K562 (cell line): ENCODE results near the gene SLC22A15. TPM values are rescaled to one million over a fixed set of nuclear protein-coding genes. Genes with fewer than 3 reads are reported as not detected.

Source experiments
- ATAC-seq: fragments of 200-7000 bp; cut with Tn5 transposase; 3 replicates; pipeline ENCODE4 v1.9.1; 2020; ENCODE audit warnings: moderate library complexity
- BruUV-seq: library from RNA; stranded (reverse); fragments of 400-500 nt; replicated peaks from 2 replicates; lab custom pipeline; 2021; lab: Mats Ljungman, UMichigan
- CTCF ChIA-PET: fragments of 300-600 bp; formaldehyde crosslinking; extraction: SDS; loops from one replicate; lab custom pipeline; 2021; ENCODE audit warnings: low intra/inter-chr PET ratio; lab: Yijun Ruan, JAX
- POLR2A ChIA-PET: fragments of 300-600, 350-650 bp; sonication (Branson Sonifier 250); formaldehyde crosslinking; extraction: SDS; loops from one replicate; lab custom pipeline; 2021; ENCODE audit warnings: antibody characterized with exemption, inconsistent platforms; lab: Yijun Ruan, JAX
- DNase-seq, 4 experiments: peaks; one replicate each; pipeline versions ENCODE4 v3.0.0 to v3.0.0-alpha.2; 2011 to 2018; ENCODE audit warnings: low spot score in 3 of 4, mixed read lengths in 3 of 4; ENCODE audit errors: extremely low read depth in 1 of 4
- FAIRE-seq: peaks from 2 replicates; lab custom pipeline; 2011; peaks lifted over from hg19 to GRCh38; lab: Jason Lieb, UNC
- H2AFZ ChIP-seq: 2 replicates; pipeline ENCODE4 v1.6.0; 2011; ENCODE audit warnings: low read depth, low read length, control low read depth, inconsistent platforms
- H3K27ac ChIP-seq: fragments of 200-600 bp; 3 replicates; pipeline ENCODE4 v1.8.0; 2011; ENCODE audit warnings: low read depth, mild to moderate bottlenecking, control low read depth, inconsistent platforms, low read length, moderate library complexity, mixed read lengths; ENCODE audit errors: extremely low read depth
- H3K27me3 ChIP-seq, 2 experiments: fragments of 300-600 bp in 1 of 2; 2 replicates in 1 of 2; 3 replicates in 1 of 2; pipeline versions ENCODE4 v1.6.0 to v1.8.0; 2011; ENCODE audit warnings: inconsistent platforms in 2 of 2, low read length in 2 of 2, mild to moderate bottlenecking in 1 of 2, mixed read lengths in 1 of 2, moderate library complexity in 1 of 2; ENCODE audit not compliant: control insufficient read depth in 2 of 2, insufficient read depth in 2 of 2
- H3K36me3 ChIP-seq: fragments of 300-600 bp; 3 replicates; pipeline ENCODE4 v1.8.0; 2011; ENCODE audit warnings: mild to moderate bottlenecking, low read length, inconsistent platforms; ENCODE audit not compliant: control insufficient read depth, insufficient read depth
- H3K4me1 ChIP-seq, 2 experiments: fragments of 200-600 bp in 1 of 2; replicated peaks in 1 of 2; 2 replicates in 1 of 2; 3 replicates in 1 of 2; pipeline versions ENCODE4 v1.5.1 to v1.8.0; 2011; ENCODE audit warnings: inconsistent platforms in 2 of 2, low read length in 2 of 2, mild to moderate bottlenecking in 1 of 2, mixed read lengths in 1 of 2, moderate library complexity in 1 of 2; ENCODE audit not compliant: control insufficient read depth in 2 of 2, insufficient read depth in 2 of 2
- H3K4me2 ChIP-seq: 2 replicates; pipeline ENCODE4 v1.6.1; 2011; ENCODE audit warnings: low read length, control low read depth, inconsistent platforms, mixed read lengths; ENCODE audit not compliant: insufficient read depth
- H3K4me3 ChIP-seq: fragments of 200-600 bp; sonication (generic), shearing (Covaris generic); 2 replicates; pipeline ENCODE4 v1.5.1; 2016; ENCODE audit warnings: control low read depth, inconsistent platforms
- H3K79me2 ChIP-seq: fragments of 200-600 bp; 3 replicates; pipeline ENCODE4 v1.8.0; 2011; ENCODE audit warnings: low read length, inconsistent platforms; ENCODE audit not compliant: control insufficient read depth, insufficient read depth
- H3K9ac ChIP-seq, 2 experiments: 2 replicates each; pipeline versions ENCODE4 v1.6.0 to v1.6.1; 2011; ENCODE audit warnings: low read depth in 2 of 2, low read length in 2 of 2, control low read depth in 1 of 2, inconsistent platforms in 1 of 2, mild to moderate bottlenecking in 1 of 2, mixed read lengths in 1 of 2; ENCODE audit not compliant: insufficient read depth in 1 of 2
- H3K9me1 ChIP-seq: one replicate; pipeline ENCODE4 v1.6.0; 2011; ENCODE audit warnings: inconsistent platforms, mild to moderate bottlenecking, low read length, moderate library complexity; ENCODE audit not compliant: control insufficient read depth, insufficient read depth
- H3K9me3 ChIP-seq: replicated peaks from 2 replicates; pipeline ENCODE4 v1.5.1; 2011; ENCODE audit warnings: low read depth, low read length, inconsistent platforms; ENCODE audit not compliant: control insufficient read depth, insufficient read depth
- H4K20me1 ChIP-seq: replicated peaks from 2 replicates; pipeline ENCODE4 v1.6.1; 2011; ENCODE audit warnings: low read length, inconsistent platforms, mixed read lengths; ENCODE audit not compliant: control insufficient read depth, insufficient read depth
- BCLAF1 ChIP-seq, 2 experiments: fragments of 450-650 bp in 1 of 2; IDR thresholded peaks; 2 replicates each; pipeline ENCODE4 v1.6.1; 2011 to 2017; ENCODE audit warnings: low read depth in 2 of 2, antibody characterized with exemption in 1 of 2, borderline replicate concordance in 1 of 2, low read length in 1 of 2, mild to moderate bottlenecking in 1 of 2, mixed read lengths in 1 of 2; ENCODE audit not compliant: control insufficient read depth in 1 of 2
- BRF1 ChIP-seq: IDR thresholded peaks from 3 replicates; pipeline ENCODE4 v1.6.1; 2011; ENCODE audit warnings: borderline replicate concordance, mild to moderate bottlenecking; ENCODE audit not compliant: insufficient read length; ENCODE audit errors: extremely low read depth
- CCNT2 ChIP-seq: IDR thresholded peaks from 2 replicates; pipeline ENCODE4 v1.6.1; 2011; ENCODE audit warnings: borderline replicate concordance, low read depth, mild to moderate bottlenecking, moderate library complexity, mixed read lengths, low read length; ENCODE audit not compliant: insufficient read length; ENCODE audit errors: extremely low read depth
- CEBPB ChIP-seq: fragments of 450-650 bp; IDR thresholded peaks from 2 replicates; pipeline ENCODE4 v1.6.1; 2016; ENCODE audit warnings: missing genetic modification characterization, missing compliant biosample characterization
- POLR2G ChIP-seq: fragments of 200-400 bp; formaldehyde crosslinking; IDR thresholded peaks from 2 replicates; pipeline ENCODE4 v1.6.1; 2017; ENCODE audit warnings: low read depth, mild to moderate bottlenecking, antibody characterized with exemption, low read length, moderate library complexity
- RBM39 ChIP-seq: fragments of 200-400 bp; formaldehyde crosslinking; optimal IDR thresholded peaks from 2 replicates; pipeline ENCODE3; 2018; ENCODE audit warnings: low read depth, low read length
- SREBF2 ChIP-seq: sonication (generic); formaldehyde crosslinking; IDR thresholded peaks from 2 replicates; pipeline ENCODE4 v1.4.0; 2020; ENCODE audit warnings: mild to moderate bottlenecking, missing genetic modification reagents
- THRAP3 ChIP-seq: fragments of 450-650 bp; IDR thresholded peaks from 2 replicates; pipeline ENCODE4 v1.6.1; 2016; ENCODE audit warnings: mild to moderate bottlenecking, inconsistent platforms, borderline replicate concordance
- ZFX ChIP-seq: sonication (generic); formaldehyde crosslinking; IDR thresholded peaks from 2 replicates; pipeline ENCODE4 v1.8.0; 2022; ENCODE audit warnings: mild to moderate bottlenecking, missing genetic modification reagents, moderate library complexity
- WGBS: fragments of 100-300 bp; shearing (Covaris generic); methylation state at CpG from one replicate; pipeline ENCODE4 v1.1.6; 2016; ENCODE audit warnings: low coverage, mixed read lengths; ENCODE audit not compliant: insufficient coverage; ENCODE audit errors: missing lambda C conversion rate; 5-methylcytosine and 5-hydroxymethylcytosine counted together
- in situ Hi-C: fragments of 300-500 bp; cut with MboI; formaldehyde crosslinking; loops from 4 replicates; pipeline ENCODE4 v1.15.0; 2018; ENCODE audit warnings: inconsistent platforms, mixed read lengths
- intact Hi-C: fragments of 100-400 bp; cut with micrococcal nuclease; formaldehyde crosslinking; loops from 2 replicates; pipeline ENCODE4 v1.14.2; 2022
- polyA plus RNA-seq, 8 experiments: library from polyadenylated mRNA; depleted of rRNA in 4 of 8; stranded (reverse) in 5 of 8; unstranded in 3 of 8; fragments of >200 nt; fragmentation: Nextera tagmentation in 2 of 8; fragmentation: Illumina TruSeq in 1 of 8; extraction: Ambion mirVana in 2 of 8; extraction: Trizol in 1 of 8; gene quantifications; 2 replicates each; pipeline versions ENCODE4 v1.2.1 to v1.2.3, GENCODE V29; 2011 to 2014; ENCODE audit warnings: inconsistent platforms in 1 of 8, missing spikeins in 1 of 8
- total RNA-seq, 7 experiments: library from RNA; depleted of rRNA in 6 of 7; stranded (reverse); fragments of >200 nt in 6 of 7; fragmentation: Illumina TruSeq in 2 of 7; extraction: Trizol in 2 of 7; gene quantifications; 2 replicates each; pipeline versions ENCODE4 v1.2.1 to v1.2.3, GENCODE V29; 2011 to 2021; ENCODE audit warnings: low replicate concordance in 1 of 7
- TF ChIP-seq, protein P1 (sequence below), 2 experiments: fragments of 450-650 bp; IDR thresholded peaks; 2 replicates each; pipeline ENCODE4 v1.6.1; 2016; ENCODE audit warnings: mild to moderate bottlenecking in 2 of 2, borderline replicate concordance in 1 of 2, low read depth in 1 of 2, moderate library complexity in 1 of 2

Gene SLC22A15
- total and polyA plus RNA-seq, 9 of the 15 experiments (the other 6 are each of a cell fraction or from before 2014, with no cell fraction given): 0.24 to 2.7 (median 1.2) TPM

DNA sequence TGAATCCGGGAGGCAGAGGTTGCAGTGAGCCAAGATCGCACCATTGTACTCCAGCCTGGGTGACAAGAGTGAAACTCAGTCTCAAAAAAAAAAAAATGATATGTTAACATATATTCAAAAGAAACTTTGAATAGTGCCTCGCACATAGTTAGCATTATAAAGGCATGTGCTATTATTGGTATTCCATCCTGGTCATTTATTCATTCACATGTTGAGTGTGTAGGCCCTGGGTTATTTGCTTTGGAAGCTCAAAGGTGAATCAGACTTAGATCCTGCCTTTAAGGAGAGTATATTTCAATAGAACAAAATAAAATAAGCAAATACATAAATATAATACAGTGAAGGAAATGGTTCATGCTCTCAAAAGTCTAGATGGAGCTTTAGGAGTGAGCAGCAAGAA, 13.4 kb downstream of the SLC22A15 start:
- Histone ChIP-seq H3K9me3 (no peaks in the 10 kb centered on the region), H3K9me1 (no peaks in the 10 kb centered on the region), H3K36me3 (no peaks in the 10 kb centered on the region), H3K4me2 (no peak overlapping the region), H3K79me2 (no peaks in the 10 kb centered on the region), H3K9ac (no peak overlapping the region), H2AFZ (no peak overlapping the region), H3K4me1 (no peaks in the 10 kb centered on the region), H3K4me3 (no peak overlapping the region), H4K20me1 (no peaks in the 10 kb centered on the region), H3K27me3 (no peaks in the 10 kb centered on the region), H3K27ac (no peak overlapping the region)
- no TSS peak for BruUV-seq
- no peak for DNase-seq
- ChIA-PET POLR2A (no interaction called here), CTCF (no interaction called here)
- in situ Hi-C loops (no loop called here), intact Hi-C loops (loop anchor here (10.0 kb wide), 1 partner anchor 105 kb away; no protein-coding TSS in a partner anchor)
- 8% methylated on average over 3 of the region's 3 CpGs for WGBS
- no peak for ATAC-seq
- FAIRE-seq: no peak
- no peak for TF ChIP-seq BCLAF1 (IDR thresholded peaks at IDR 0.05; ENCODE audit: borderline replicate concordance in 1 of 2, control insufficient read depth in 1 of 2, low read depth in 2 of 2, low read length in 1 of 2)
- TF ChIP-seq BRF1: no peak
- TF ChIP-seq POLR2G: no peak
- no peak for TF ChIP-seq SREBF2 (CRISPR knock-in tag)
- TF ChIP-seq THRAP3: no peak
- TF ChIP-seq, protein P1, sequence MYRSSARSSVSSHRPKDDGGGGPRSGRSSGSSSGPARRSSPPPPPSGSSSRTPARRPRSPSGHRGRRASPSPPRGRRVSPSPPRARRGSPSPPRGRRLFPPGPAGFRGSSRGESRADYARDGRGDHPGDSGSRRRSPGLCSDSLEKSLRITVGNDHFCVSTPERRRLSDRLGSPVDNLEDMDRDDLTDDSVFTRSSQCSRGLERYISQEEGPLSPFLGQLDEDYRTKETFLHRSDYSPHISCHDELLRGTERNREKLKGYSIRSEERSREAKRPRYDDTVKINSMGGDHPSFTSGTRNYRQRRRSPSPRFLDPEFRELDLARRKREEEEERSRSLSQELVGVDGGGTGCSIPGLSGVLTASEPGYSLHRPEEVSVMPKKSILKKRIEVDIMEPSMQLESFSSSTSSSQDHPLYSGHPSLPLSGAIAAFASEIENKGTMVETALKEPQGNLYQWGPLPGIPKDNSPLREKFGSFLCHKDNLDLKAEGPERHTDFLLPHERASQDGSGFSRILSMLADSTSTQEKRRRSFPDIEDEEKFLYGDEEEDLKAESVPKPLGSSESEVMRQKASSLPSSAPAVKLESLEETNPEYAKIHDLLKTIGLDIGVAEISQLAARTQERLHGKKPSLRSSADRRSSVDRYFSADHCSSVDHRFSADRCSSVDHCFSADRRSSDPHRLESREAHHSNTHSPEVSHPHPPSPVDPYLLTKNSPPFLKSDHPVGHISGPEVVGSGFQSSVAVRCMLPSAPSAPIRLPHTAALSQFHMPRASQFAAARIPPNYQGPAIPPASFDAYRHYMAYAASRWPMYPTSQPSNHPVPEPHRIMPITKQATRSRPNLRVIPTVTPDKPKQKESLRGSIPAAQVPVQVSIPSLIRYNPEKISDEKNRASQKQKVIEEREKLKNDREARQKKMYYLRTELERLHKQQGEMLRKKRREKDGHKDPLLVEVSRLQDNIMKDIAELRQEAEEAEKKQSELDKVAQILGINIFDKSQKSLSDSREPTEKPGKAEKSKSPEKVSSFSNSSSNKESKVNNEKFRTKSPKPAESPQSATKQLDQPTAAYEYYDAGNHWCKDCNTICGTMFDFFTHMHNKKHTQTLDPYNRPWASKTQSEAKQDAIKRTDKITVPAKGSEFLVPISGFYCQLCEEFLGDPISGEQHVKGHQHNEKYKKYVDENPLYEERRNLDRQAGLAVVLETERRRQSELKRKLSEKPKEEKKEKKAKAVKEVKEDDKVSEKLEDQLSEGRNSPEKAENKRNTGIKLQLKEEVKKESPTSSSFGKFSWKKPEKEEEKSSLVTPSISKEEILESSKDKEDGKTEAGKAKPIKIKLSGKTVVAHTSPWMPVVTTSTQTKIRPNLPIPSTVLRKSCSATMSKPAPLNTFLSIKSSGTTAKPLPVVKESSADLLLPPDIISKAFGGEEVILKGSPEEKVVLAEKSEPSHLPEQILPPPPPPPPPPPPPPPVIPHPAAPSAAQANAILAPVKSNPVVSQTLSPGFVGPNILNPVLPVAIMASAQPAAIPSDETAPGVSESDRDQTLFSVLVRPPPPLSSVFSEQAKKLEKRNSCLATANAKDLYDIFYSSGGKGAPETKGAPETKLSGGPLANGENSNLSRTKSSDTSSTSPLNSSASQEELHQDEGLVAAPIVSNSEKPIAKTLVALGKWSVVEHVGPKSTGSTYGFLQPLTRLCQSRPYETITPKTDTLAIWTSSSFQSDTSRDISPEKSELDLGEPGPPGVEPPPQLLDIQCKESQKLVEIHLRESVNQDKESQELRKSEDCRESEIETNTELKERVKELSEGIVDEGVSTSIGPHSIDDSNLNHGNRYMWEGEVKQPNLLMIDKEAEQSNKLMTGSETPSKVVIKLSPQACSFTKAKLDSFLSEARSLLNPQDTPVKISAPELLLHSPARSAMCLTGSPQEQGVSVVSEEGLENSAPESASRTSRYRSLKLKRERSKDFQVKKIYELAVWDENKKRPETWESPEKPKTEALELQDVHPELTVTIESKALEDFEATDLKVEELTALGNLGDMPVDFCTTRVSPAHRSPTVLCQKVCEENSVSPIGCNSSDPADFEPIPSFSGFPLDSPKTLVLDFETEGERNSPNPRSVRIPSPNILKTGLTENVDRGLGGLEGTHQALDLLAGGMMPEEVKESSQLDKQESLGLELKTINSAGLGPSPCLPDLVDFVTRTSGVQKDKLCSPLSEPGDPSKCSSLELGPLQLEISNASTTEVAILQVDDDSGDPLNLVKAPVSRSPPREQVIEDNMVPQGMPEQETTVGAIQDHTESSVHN (IDR thresholded peaks at IDR 0.05; ENCODE audit: borderline replicate concordance in 1 of 2, low read depth in 1 of 2): no peak
- no peak for TF ChIP-seq CCNT2
- no peak for TF ChIP-seq RBM39
- no peak for TF ChIP-seq CEBPB (tag)
- TF ChIP-seq ZFX (CRISPR knock-in tag): no peak
